ENCODE data around the gene WNT8A. TPM values are rescaled to one million over a fixed set of nuclear protein-coding genes. Genes with fewer than 3 reads are reported as not detected.

The WNT8A gene
- total and polyA plus RNA-seq, 2 donors (not counting 1 experiment from before 2014, with no cell fraction given) = not detected

GRCh38 chr5:138092301-138092700, 8.5 kb downstream of the WNT8A start:
- Mint-ChIP-seq H3K27ac (no peak overlapping the region), H3K4me3 (no peak overlapping the region), H3K4me1 (no peaks in the 10 kb centered on the region), H3K27me3 (peaks cover 8% of the 10 kb centered on the region), H3K9me3 (ENCODE audit: insufficient read depth) (no peaks in the 10 kb centered on the region)
- TF ChIP-seq CTCF (IDR thresholded peaks at IDR 0.05) (no peak), EZH2 (IDR thresholded peaks at IDR 0.05; ENCODE audit: borderline replicate concordance, insufficient read depth, low read depth, low read length, poor library complexity, severe bottlenecking) (no peak)
- DNase-seq (no peak), ATAC-seq (ENCODE audit: low read depth) (no peak)
- CTCF ChIA-PET = interaction anchor here (0.5 to 0.9 kb wide), 3 partner anchors 8 to 41 kb away, joined by 3 read pairs; no protein-coding TSS in a partner anchor
- Histone ChIP-seq H3K4me3 (ENCODE audit: control extremely low read depth in 1 of 5, extremely low read depth in 1 of 5, insufficient read depth in 1 of 5, low read depth in 2 of 5, low read length in 4 of 5) (no peak overlapping the region), H3K9ac (ENCODE audit: low read length) (no peak overlapping the region), H3K36me3 (replicated peaks in 1 of 2; ENCODE audit: control extremely low read depth in 1 of 2, control insufficient read depth in 1 of 2, extremely low read depth in 1 of 2, insufficient read depth in 2 of 2, low read length in 1 of 2) (no peaks in the 10 kb centered on the region), H3K27ac (ENCODE audit: low read length in 2 of 2) (no peak overlapping the region), H4K20me1 (ENCODE audit: control insufficient read depth, insufficient read depth, low read length, poor library complexity, severe bottlenecking) (no peaks in the 10 kb centered on the region), H3K4me1 (ENCODE audit: control insufficient read depth in 2 of 2, insufficient read depth in 2 of 2, low read length in 2 of 2) (no peaks in the 10 kb centered on the region), H2AFZ (ENCODE audit: insufficient read depth, low read depth, low read length, poor library complexity, severe bottlenecking) (no peak overlapping the region), H3K79me2 (ENCODE audit: control insufficient read depth, insufficient read depth, low read length) (no peaks in the 10 kb centered on the region), H3K4me2 (replicated peaks; ENCODE audit: low read depth, low read length, poor library complexity, severe bottlenecking) (no peak overlapping the region), H3K9me3 (ENCODE audit: control extremely low read depth in 1 of 3, control insufficient read depth in 2 of 3, insufficient read depth in 1 of 3, low read length in 2 of 3) (no peaks in the 10 kb centered on the region), H3K27me3 (replicated peaks in 1 of 4; ENCODE audit: control extremely low read depth in 1 of 4, control insufficient read depth in 3 of 4, insufficient read depth in 4 of 4, low read length in 3 of 4) (no peaks in the 10 kb centered on the region)
- WGBS (ENCODE audit: insufficient coverage) = no CpG with 5 or more reads among the region's 1 CpG
- intact Hi-C loops (cut with micrococcal nuclease) = no loop called here
- POLR2A ChIA-PET = no interaction called here

- no peak overlapping the region for H3K9ac ChIP-seq (ENCODE audit: low read length)
- no peak overlapping the region for H3K4me2 ChIP-seq (replicated peaks; ENCODE audit: low read depth, low read length, poor library complexity, severe bottlenecking)
- ATAC-seq (ENCODE audit: low read depth) (no peak), DNase-seq (no peak)
- H3K27ac ChIP-seq (ENCODE audit: low read length in 2 of 2) = no peak overlapping the region
- no peak overlapping the region for H3K27ac Mint-ChIP-seq
- H3K27me3 Mint-ChIP-seq = peaks cover 9% of the 10 kb centered on the region
- ChIA-PET POLR2A (no interaction called here), CTCF (interaction anchor here (0.6 kb wide), 1 partner anchor 7 kb away, joined by 3 read pairs; no protein-coding TSS in a partner anchor)
- no peaks in the 10 kb centered on the region for H3K9me3 ChIP-seq (ENCODE audit: control extremely low read depth in 1 of 3, control insufficient read depth in 2 of 3, insufficient read depth in 1 of 3, low read length in 2 of 3)
- H3K9me3 Mint-ChIP-seq (ENCODE audit: insufficient read depth) = no peaks in the 10 kb centered on the region
- no peaks in the 10 kb centered on the region for H3K4me1 Mint-ChIP-seq
- H3K4me1 ChIP-seq (ENCODE audit: control insufficient read depth in 2 of 2, insufficient read depth in 2 of 2, low read length in 2 of 2) = no peaks in the 10 kb centered on the region
- no peaks in the 10 kb centered on the region for H4K20me1 ChIP-seq (ENCODE audit: control insufficient read depth, insufficient read depth, low read length, poor library complexity, severe bottlenecking)
- TF ChIP-seq EZH2 (IDR thresholded peaks at IDR 0.05; ENCODE audit: borderline replicate concordance, insufficient read depth, low read depth, low read length, poor library complexity, severe bottlenecking) (no peak), CTCF (IDR thresholded peaks at IDR 0.05) (no peak)
- no peaks in the 10 kb centered on the region for H3K79me2 ChIP-seq (ENCODE audit: control insufficient read depth, insufficient read depth, low read length)
- intact Hi-C loops (cut with micrococcal nuclease) = no loop called here
- no peaks in the 10 kb centered on the region for H3K27me3 ChIP-seq (replicated peaks in 1 of 4; ENCODE audit: control extremely low read depth in 1 of 4, control insufficient read depth in 3 of 4, insufficient read depth in 4 of 4, low read length in 3 of 4)
- H3K4me3 Mint-ChIP-seq = no peak overlapping the region
- no peak overlapping the region for H2AFZ ChIP-seq (ENCODE audit: insufficient read depth, low read depth, low read length, poor library complexity, severe bottlenecking)
- no CpG with 5 or more reads among the region's 1 CpG for WGBS (ENCODE audit: insufficient coverage)
- no peak overlapping the region for H3K4me3 ChIP-seq (ENCODE audit: control extremely low read depth in 1 of 5, extremely low read depth in 1 of 5, insufficient read depth in 1 of 5, low read depth in 2 of 5, low read length in 4 of 5)
- H3K36me3 ChIP-seq (replicated peaks in 1 of 2; ENCODE audit: control extremely low read depth in 1 of 2, control insufficient read depth in 1 of 2, extremely low read depth in 1 of 2, insufficient read depth in 2 of 2, low read length in 1 of 2) = no peaks in the 10 kb centered on the region
These were observed 9.2 kb downstream of the WNT8A start for GRCh38 chr5:138093036-138093435.
